HepG2 (cell line): ENCODE data around the gene SCAND1. TPM values are rescaled to one million over a fixed set of nuclear protein-coding genes. Genes with fewer than 3 reads are reported as not detected.

Source experiments
- AHR ChIP-seq: IDR thresholded peaks from 2 replicates; pipeline ENCODE4 v1.6.1; 2018; ENCODE audit warnings: missing genetic modification reagents, missing compliant biosample characterization
- ARID2 ChIP-seq: sonication (generic); formaldehyde crosslinking; IDR thresholded peaks from 2 replicates; pipeline ENCODE4 v1.8.1; 2022; ENCODE audit warnings: mild to moderate bottlenecking, missing genetic modification reagents, borderline replicate concordance
- CENPX ChIP-seq: sonication (generic); formaldehyde crosslinking; IDR thresholded peaks from 2 replicates; pipeline ENCODE4 v1.9.0; 2021; ENCODE audit warnings: mild to moderate bottlenecking, missing genetic modification reagents, moderate library complexity
- ELK4 ChIP-seq: sonication (generic); formaldehyde crosslinking; IDR thresholded peaks from 2 replicates; pipeline ENCODE4 v1.9.0; 2021; ENCODE audit warnings: missing genetic modification reagents, borderline replicate concordance
- KAT8 ChIP-seq: IDR thresholded peaks from 2 replicates; pipeline ENCODE4 v1.6.1; 2016; ENCODE audit warnings: missing genetic modification reagents, missing compliant biosample characterization
- MAF1 ChIP-seq: sonication (generic); formaldehyde crosslinking; IDR thresholded peaks from 2 replicates; pipeline ENCODE4 v1.5.0; 2020; ENCODE audit warnings: missing genetic modification reagents, borderline replicate concordance
- PITX1 ChIP-seq: sonication (generic); formaldehyde crosslinking; IDR thresholded peaks from 2 replicates; pipeline ENCODE4 v1.5.1; 2020; ENCODE audit warnings: mild to moderate bottlenecking, missing genetic modification reagents
- REL ChIP-seq: sonication (generic); formaldehyde crosslinking; conservative IDR thresholded peaks from 2 replicates; pipeline ENCODE4 v1.8.0; 2022; ENCODE audit warnings: mild to moderate bottlenecking, missing genetic modification reagents, moderate library complexity
- SMAD3 ChIP-seq: sonication (generic); formaldehyde crosslinking; IDR thresholded peaks from 2 replicates; pipeline ENCODE4 v1.4.0; 2020; ENCODE audit warnings: missing genetic modification reagents
- SNAPC2 ChIP-seq: sonication (generic); formaldehyde crosslinking; IDR thresholded peaks from 2 replicates; pipeline ENCODE4 v1.8.1; 2022; ENCODE audit warnings: mild to moderate bottlenecking, missing genetic modification reagents
- SP1 ChIP-seq, 2 experiments: fragments of 450-650 bp in 1 of 2; sonication (generic) in 1 of 2; formaldehyde crosslinking in 1 of 2; IDR thresholded peaks; 2 replicates each; pipeline versions ENCODE4 v1.4.0 to v1.6.1; 2016 to 2020; ENCODE audit warnings: missing genetic modification reagents in 1 of 2
- TCF12 ChIP-seq, 2 experiments: fragments of 450-650 bp in 1 of 2; sonication (generic) in 1 of 2; formaldehyde crosslinking in 1 of 2; IDR thresholded peaks; 2 replicates each; pipeline versions ENCODE4 v1.6.1 to v1.8.0; 2017 to 2022; ENCODE audit warnings: antibody characterized with exemption in 1 of 2, mild to moderate bottlenecking in 1 of 2, missing genetic modification reagents in 1 of 2, moderate library complexity in 1 of 2
- ZBTB1 ChIP-seq: sonication (generic); formaldehyde crosslinking; IDR thresholded peaks from 2 replicates; pipeline ENCODE4 v1.4.0; 2020; ENCODE audit warnings: missing genetic modification reagents, borderline replicate concordance
- ZGPAT ChIP-seq: IDR thresholded peaks from 2 replicates; pipeline ENCODE4 v1.6.1; 2016; ENCODE audit warnings: mild to moderate bottlenecking
- ZMYM3 ChIP-seq: sonication (generic); formaldehyde crosslinking; IDR thresholded peaks from 2 replicates; pipeline ENCODE4 v1.5.1; 2020; ENCODE audit warnings: mild to moderate bottlenecking, missing genetic modification reagents
- ZNF33B ChIP-seq: sonication (generic); formaldehyde crosslinking; IDR thresholded peaks from 2 replicates; pipeline ENCODE4 v1.5.1; 2020; ENCODE audit warnings: mild to moderate bottlenecking, missing genetic modification reagents
- ZNF407 ChIP-seq: sonication (generic); formaldehyde crosslinking; IDR thresholded peaks from one replicate; pipeline ENCODE4 v1.5.1; 2020; ENCODE audit warnings: mild to moderate bottlenecking, missing genetic modification reagents; ENCODE audit errors: not compliant biosample characterization
- ZNF878 ChIP-seq: sonication (generic); formaldehyde crosslinking; IDR thresholded peaks from 2 replicates; pipeline ENCODE4 v1.8.1; 2023; ENCODE audit warnings: mild to moderate bottlenecking, missing genetic modification reagents, moderate library complexity
- polyA plus RNA-seq, 8 experiments: library from polyadenylated mRNA; depleted of rRNA in 3 of 8; stranded (reverse) in 7 of 8; unstranded in 1 of 8; fragments of >200 nt; fragmentation: Illumina TruSeq in 4 of 8; extraction: Trizol in 4 of 8; gene quantifications; 2 replicates each; pipeline versions ENCODE4 v1.2.1 to v1.2.3, GENCODE V29; 2011 to 2016; ENCODE audit warnings: low read depth in 4 of 8, missing spikeins in 1 of 8, mixed read lengths in 1 of 8; ENCODE audit not compliant: insufficient read depth in 1 of 8
- total RNA-seq, 5 experiments: library from RNA; depleted of rRNA; stranded (reverse); fragments of >200 nt; fragmentation: Illumina TruSeq; extraction: Trizol; gene quantifications; 2 replicates each; pipeline ENCODE4 v1.2.3, GENCODE V29; 2016; ENCODE audit warnings: low read depth in 1 of 5

The SCAND1 gene
- total and polyA plus RNA-seq, 2 of the 13 experiments (the other 11 are each of a cell fraction or from before 2014, with no cell fraction given) = 19.3 to 109 TPM

GRCh38 chr20:35994994-35995453 lies 40.7 kb upstream of the SCAND1 start (continued):
- TF ChIP-seq ZNF407 (CRISPR knock-in tag) (peak; percentile 45), ZNF878 (CRISPR knock-in tag) (no peak), SNAPC2 (CRISPR knock-in tag) (no peak), REL (no peak), ARID2 (CRISPR knock-in tag) (no peak), AHR (CRISPR knock-in tag) (peak; percentile 56; the same call in 1 of the 2 replicates), ZBTB1 (CRISPR knock-in tag) (no peak), ZGPAT (CRISPR knock-in tag) (peak; percentile 55; the same call in 1 of the 2 replicates), ZMYM3 (CRISPR knock-in tag) (peak; percentile 53; the same call in 1 of the 2 replicates), ZNF33B (CRISPR knock-in tag) (no peak), ELK4 (no peak), PITX1 (CRISPR knock-in tag) (peak; percentile 62; the same call in 1 of the 2 replicates), CENPX (no peak), SP1 (IDR thresholded peaks at IDR 0.05) (no peak), SP1 (CRISPR knock-in tag; IDR thresholded peaks at IDR 0.05) (no peak), SMAD3 (CRISPR knock-in tag) (peak; percentile 73; the same call in 1 of the 2 replicates), MAF1 (CRISPR knock-in tag) (no peak), TCF12 (IDR thresholded peaks at IDR 0.05) (no peak), TCF12 (CRISPR knock-in tag; IDR thresholded peaks at IDR 0.05) (no peak), KAT8 (CRISPR knock-in tag) (0 out of 2 replicates have a peak, but pooled peaks have one; percentile 39)
